HG02870 (cell line): Measurements from ENCODE around the gene DEDD.

ENCODE experiments used
- ATAC-seq: cut with Tn5 transposase; IDR thresholded peaks from one replicate; pipeline ENCODE4 v1.9.1; 2021; ENCODE audit warnings: mild to moderate bottlenecking, moderate library complexity; ENCODE audit not compliant: unreplicated experiment

The DEDD gene

GRCh38 chr1:161076410-161076809 lies 56.1 kb downstream of the DEDD start:
- no peak for ATAC-seq

DNA sequence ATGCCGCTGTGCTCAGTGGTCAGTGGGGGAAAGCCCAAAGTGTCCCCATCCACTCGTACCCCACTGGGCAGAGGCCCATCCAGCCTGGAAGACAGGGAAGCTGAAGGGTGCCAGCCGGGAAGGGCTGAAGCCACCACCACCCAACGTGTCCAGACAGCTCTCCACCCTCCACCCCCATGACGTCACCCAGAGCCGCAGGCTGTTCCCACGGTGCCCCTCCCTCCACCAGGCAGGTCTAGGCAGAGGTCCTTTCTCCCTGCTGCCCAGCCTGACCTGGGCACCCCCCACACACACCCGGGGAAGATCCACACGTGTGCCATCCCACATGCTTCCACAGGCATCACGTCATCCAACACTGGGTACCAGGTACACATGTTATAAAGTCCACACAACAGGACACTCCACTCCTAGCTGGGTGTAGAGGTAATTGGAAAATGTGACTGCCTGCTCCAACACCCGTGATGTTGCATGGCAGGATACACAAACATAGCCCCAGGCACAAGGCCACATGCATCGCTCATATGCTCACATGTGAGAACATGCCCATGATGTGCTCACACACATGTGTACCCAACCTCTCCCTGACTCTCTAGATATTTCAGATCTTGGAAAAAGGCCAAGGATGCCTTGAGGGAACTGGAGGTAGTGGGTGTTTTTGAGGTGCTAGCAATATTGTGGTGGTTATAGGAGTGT lies 57.6 kb downstream of the DEDD start:
- ATAC-seq, result no peak

GRCh38 chr1:161073474-161074121 lies 58.9 kb downstream of the DEDD start:
- ATAC-seq, result no peak

DNA sequence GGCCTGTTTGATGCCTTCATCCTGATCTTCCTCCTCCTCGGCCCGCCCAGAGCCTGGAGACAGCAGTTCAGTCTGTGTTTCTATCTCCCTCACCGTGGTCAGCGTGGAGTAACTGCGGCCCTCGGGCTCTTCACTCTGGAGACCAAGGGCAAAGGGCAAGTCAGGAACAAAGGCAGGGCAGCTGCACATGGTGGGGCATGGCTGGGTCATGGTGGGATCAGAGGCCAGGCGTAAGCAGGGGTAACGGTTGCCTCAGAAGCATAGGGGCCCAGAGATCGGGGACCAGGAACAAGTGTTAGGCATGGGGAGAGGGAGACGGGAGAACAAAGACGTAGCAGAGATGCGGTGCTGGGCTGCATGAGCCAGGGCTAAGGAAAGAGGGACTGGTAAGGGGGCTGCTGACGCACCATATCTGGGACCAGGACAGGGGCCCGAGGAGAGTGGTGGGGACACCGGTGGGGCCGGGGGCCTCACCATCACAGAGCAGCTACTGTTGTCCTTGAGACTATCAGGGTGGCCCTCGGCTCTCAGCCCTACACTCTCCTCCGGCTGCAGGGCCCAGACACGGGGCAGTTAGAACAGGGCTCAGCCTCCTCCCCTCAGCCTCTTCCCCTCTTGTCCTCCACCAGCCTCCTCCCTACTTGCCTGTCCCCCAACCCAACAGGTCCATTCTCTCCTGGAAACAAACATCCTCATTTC lies 59.6 kb downstream of the DEDD start:
- no peak for ATAC-seq

DNA sequence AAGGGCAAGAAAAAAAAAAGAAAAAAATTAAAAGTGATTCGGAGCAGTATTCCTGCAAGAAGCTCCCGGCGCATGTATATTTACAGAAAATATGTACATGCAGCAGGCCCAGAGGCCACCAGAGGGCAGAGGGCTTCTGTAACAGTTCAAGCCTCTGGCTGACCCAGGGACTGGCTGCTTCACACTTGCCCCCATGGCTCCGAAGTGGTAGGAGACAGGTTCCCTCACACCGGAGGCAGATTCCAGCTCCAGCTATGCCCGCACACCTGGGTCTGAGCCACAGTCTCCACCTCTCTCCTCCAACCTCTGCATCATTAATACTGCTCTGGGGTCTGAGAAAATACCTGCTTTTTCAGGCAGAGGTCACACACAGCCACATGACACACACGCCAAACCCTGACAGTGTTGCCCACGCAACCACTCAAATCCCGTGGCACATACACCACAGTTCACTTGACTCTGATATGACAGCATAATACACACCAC lies 60.5 kb downstream of the DEDD start:
- ATAC-seq, result no peak
